Right lobe of liver (tissue), 6 donors: ENCODE measurements around the gene HS3ST3B1. TPM values are rescaled to one million over a fixed set of nuclear protein-coding genes. Genes with fewer than 3 reads are reported as not detected.

ENCODE experiments used
- ATAC-seq, 4 donors: fragments of 200-7000 bp; cut with Tn5 transposase; one replicate each; pipeline ENCODE4 v1.9.1; 2020; ENCODE audit warnings: mild to moderate bottlenecking in 4 of 4, moderate library complexity in 4 of 4
- DNase-seq, 3 donors: peaks; one replicate each; pipeline ENCODE4 v3.0.0-alpha.2; 2020
- H3K27ac ChIP-seq, 3 donors: fragments of 200-600 bp; one replicate each; pipeline ENCODE4 v1.8.0; 2022
- H3K27me3 ChIP-seq, 2 donors: fragments of 200-600 bp; one replicate each; pipeline ENCODE4 v1.8.0; 2022
- H3K36me3 ChIP-seq, 4 donors: fragments of 200-600 bp; sonication (generic) in 1 of 4; one replicate each; pipeline versions ENCODE4 v1.5.1 to v1.8.0; 2017 to 2022; ENCODE audit warnings: control low read depth in 1 of 4
- H3K4me1 ChIP-seq, 4 donors: fragments of 200-600 bp; sonication (generic) in 1 of 4; one replicate each; pipeline versions ENCODE4 v1.5.1 to v1.8.0; 2017 to 2022; ENCODE audit warnings: control low read depth in 1 of 4
- H3K4me3 ChIP-seq, 3 donors: fragments of 200-600 bp; one replicate each; pipeline ENCODE4 v1.8.0; 2022
- H3K9me3 ChIP-seq, 4 donors: fragments of 200-600 bp; sonication (generic) in 1 of 4; one replicate each; pipeline versions ENCODE4 v1.5.1 to v1.8.0; 2017 to 2022; ENCODE audit warnings: control low read depth in 1 of 4
- POLR2A ChIP-seq: fragments of 450-650 bp; IDR thresholded peaks from one replicate; pipeline ENCODE4 v1.6.1; 2017; ENCODE audit warnings: antibody characterized with exemption, mild to moderate bottlenecking
- WGBS: methylation state at CpG from one replicate; pipeline ENCODE4 v1.1.6; 2018; ENCODE audit warnings: low coverage, low lambda C conversion rate; ENCODE audit not compliant: insufficient coverage; ENCODE audit errors: missing lambda C conversion rate; 5-methylcytosine and 5-hydroxymethylcytosine counted together
- intact Hi-C, 2 donors: fragments of 100-400 bp; cut with DNase I; formaldehyde crosslinking; loops; one replicate each; pipeline versions ENCODE4 v1.11.2 to v1.14.1; 2022
- total RNA-seq, 6 experiments: library from RNA; depleted of rRNA in 2 of 6; stranded (reverse); fragments of >200 nt in 2 of 6; fragmentation: NEBNext Ultra II Directional in 3 of 6; extraction: Animal tissue kit (Norgen Biotek cat#: 25700) in 3 of 6; gene quantifications; one replicate each; pipeline versions ENCODE4 v1.1.0 to v1.2.4, GENCODE V29; 2016 to 2023
- TF ChIP-seq, protein P1 (sequence below), 4 donors: fragments of 200-600 bp in 3 of 4; fragments of 450-650 bp in 1 of 4; IDR thresholded peaks; one replicate each; pipeline versions ENCODE4 v1.5.1 to v1.8.0; 2016 to 2022; ENCODE audit warnings: antibody characterized with exemption in 4 of 4, mild to moderate bottlenecking in 2 of 4
- donor health status: DM: no; HTN: yes; CAD: no.
- donor health status: DM: no; HTN: no; CAD: no.
- donor health status: DM: no; HTN: no; CAD: no.
- donor health status: DM: no; HTN: yes; CAD: no.
- donor health status: DM: no; HTN: yes; CAD: no.

HS3ST3B1 gene
- total RNA-seq, 6 experiments from 2014 or later, result 22.5 to 36.6 (median 28.2) TPM

DNA sequence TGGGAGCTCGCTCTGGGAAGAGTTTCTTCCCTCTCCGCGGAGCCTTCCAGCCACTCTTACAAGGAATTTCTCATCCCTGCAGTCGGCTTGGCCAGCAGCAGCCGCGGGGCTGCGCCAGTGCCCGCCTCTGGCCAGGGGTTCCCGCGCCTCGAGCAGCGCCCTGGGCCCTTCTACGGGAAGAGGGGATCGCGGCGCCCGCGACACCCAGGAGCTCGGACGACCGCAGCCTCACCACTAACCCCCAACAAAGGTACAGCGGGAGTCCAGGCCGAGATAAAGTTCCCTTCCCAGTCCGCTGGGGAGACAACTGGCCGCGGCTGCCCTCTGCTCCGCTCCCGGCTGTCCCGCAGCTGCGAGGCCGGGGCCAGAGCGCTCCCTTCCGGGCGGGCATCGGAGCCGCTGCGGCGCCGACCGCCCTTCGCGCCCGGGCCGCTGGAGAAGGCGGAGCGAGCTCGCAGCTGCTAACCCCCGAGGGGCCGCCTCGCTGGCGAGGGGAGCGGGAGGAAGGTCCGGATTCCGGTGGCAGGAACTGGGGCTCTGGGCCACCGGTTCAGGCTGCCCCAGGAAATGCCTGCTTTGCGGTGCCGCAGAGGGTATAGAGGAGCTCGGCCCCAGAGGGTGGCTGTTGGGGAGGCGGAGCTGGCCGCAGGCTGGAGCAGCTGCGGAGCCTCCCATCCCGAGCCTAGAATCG, 3.6 kb upstream of the HS3ST3B1 start:
- ATAC-seq (peak; percentile 34 to 54 (median 46)), DNase-seq (peak; percentile 70 to 75 (median 72))
- Histone ChIP-seq H3K36me3 (no peaks in the 10 kb centered on the region), H3K9me3 (no peaks in the 10 kb centered on the region), H3K27ac (peak overlapping the region; percentile 48 to 77 (median 61)), H3K4me3 (peak overlapping the region; percentile 46 to 57 (median 56)), H3K4me1 (peaks cover 0 to 4% (median 0%) of the 10 kb centered on the region in 4 donors), H3K27me3 (no peaks in the 10 kb centered on the region)
- 4% methylated on average over 26 of the region's 63 CpGs for WGBS
- intact Hi-C loops, result loop anchor here in 1 of 2 donors (10.0 kb wide), 1 partner anchor 93 kb away; no protein-coding TSS in a partner anchor
- TF ChIP-seq POLR2A, result peak; percentile 45
- TF ChIP-seq, protein P1, sequence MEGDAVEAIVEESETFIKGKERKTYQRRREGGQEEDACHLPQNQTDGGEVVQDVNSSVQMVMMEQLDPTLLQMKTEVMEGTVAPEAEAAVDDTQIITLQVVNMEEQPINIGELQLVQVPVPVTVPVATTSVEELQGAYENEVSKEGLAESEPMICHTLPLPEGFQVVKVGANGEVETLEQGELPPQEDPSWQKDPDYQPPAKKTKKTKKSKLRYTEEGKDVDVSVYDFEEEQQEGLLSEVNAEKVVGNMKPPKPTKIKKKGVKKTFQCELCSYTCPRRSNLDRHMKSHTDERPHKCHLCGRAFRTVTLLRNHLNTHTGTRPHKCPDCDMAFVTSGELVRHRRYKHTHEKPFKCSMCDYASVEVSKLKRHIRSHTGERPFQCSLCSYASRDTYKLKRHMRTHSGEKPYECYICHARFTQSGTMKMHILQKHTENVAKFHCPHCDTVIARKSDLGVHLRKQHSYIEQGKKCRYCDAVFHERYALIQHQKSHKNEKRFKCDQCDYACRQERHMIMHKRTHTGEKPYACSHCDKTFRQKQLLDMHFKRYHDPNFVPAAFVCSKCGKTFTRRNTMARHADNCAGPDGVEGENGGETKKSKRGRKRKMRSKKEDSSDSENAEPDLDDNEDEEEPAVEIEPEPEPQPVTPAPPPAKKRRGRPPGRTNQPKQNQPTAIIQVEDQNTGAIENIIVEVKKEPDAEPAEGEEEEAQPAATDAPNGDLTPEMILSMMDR (IDR thresholded peaks at IDR 0.05), result peak; percentile 33 to 60 (median 43)

DNA sequence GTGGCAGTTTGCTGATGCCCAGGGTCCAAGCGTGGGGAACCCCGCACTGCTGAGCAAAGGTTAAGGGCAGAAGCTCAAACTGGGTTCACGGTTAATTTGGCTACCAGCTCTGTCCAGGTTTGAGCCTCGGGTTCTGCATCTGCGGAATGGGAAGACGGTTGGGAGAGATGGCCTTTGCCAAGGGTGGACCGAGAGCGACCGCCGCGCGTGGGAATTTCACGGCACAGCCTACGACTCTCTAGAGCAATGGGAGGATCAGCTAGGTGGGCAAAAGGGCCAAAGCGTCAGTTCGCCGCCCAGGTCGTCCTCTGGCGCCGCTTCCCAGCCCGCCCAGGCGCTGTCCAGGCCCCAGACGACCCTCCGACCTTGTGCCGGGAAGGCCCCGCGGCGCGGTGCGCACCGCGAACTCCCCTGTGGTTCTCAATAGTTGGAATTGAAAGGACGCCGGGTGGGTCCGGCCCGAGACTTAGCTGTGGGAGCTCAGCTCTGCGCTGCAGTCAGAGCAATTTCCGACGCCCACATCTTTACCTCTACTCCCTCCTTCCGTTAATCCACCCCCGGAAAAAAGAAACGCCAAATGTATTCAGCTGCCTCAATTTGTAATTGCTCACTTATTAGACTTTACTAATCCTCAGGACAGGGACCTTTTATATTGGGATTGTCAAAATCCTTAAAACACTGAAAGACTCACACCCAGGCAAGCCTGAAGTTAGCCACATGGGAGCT, 2.5 kb upstream of the HS3ST3B1 start:
- ATAC-seq (no peak), DNase-seq (peak in 2 of 3 donors; percentile 31 to 52)
- Histone ChIP-seq H3K27ac (peak overlapping the region in 1 of 3 donors; percentile 77), H3K4me3 (no peak overlapping the region), H3K4me1 (peaks cover 0 to 4% (median 0%) of the 10 kb centered on the region in 4 donors), H3K36me3 (no peaks in the 10 kb centered on the region), H3K9me3 (no peaks in the 10 kb centered on the region), H3K27me3 (no peaks in the 10 kb centered on the region)
- TF ChIP-seq POLR2A, result no peak
- TF ChIP-seq, protein P1 (IDR thresholded peaks at IDR 0.05), result no peak
- 76% methylated on average over 16 of the region's 42 CpGs for WGBS
- intact Hi-C loops, result loop anchor here in 1 of 2 donors (10.0 kb wide), 1 partner anchor 94 kb away; no protein-coding TSS in a partner anchor

DNA sequence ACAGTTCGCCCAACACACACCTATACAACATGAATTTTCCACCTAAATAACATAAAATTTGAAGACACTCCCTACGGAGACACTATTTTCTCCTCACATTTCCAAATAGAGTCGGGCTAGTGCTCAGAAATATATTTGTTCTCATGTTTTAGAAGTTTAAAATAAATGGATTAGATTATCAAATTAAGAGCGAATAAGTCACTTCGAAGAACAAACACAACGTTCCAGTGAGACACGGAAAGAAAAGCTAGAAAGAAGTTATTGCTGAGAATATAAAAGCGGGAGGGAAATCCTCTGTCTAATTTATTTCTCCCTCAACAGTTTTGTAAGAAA, 2.0 kb upstream of the HS3ST3B1 start:
- Histone ChIP-seq H3K4me1 (peaks cover 0 to 4% (median 0%) of the 10 kb centered on the region in 4 donors), H3K9me3 (no peaks in the 10 kb centered on the region), H3K4me3 (peak overlapping the region; percentile 41 to 54 (median 46)), H3K27me3 (no peaks in the 10 kb centered on the region), H3K27ac (peak overlapping the region; percentile 69 to 93 (median 77)), H3K36me3 (no peaks in the 10 kb centered on the region)
- DNase-seq (no peak), ATAC-seq (no peak)
- intact Hi-C loops, result loop anchor here in 1 of 2 donors (10.0 kb wide), 1 partner anchor 94 kb away; no protein-coding TSS in a partner anchor
- TF ChIP-seq, protein P1 (IDR thresholded peaks at IDR 0.05), result no peak
- WGBS, result 58% methylated on average over 8 of the region's 8 CpGs

DNA sequence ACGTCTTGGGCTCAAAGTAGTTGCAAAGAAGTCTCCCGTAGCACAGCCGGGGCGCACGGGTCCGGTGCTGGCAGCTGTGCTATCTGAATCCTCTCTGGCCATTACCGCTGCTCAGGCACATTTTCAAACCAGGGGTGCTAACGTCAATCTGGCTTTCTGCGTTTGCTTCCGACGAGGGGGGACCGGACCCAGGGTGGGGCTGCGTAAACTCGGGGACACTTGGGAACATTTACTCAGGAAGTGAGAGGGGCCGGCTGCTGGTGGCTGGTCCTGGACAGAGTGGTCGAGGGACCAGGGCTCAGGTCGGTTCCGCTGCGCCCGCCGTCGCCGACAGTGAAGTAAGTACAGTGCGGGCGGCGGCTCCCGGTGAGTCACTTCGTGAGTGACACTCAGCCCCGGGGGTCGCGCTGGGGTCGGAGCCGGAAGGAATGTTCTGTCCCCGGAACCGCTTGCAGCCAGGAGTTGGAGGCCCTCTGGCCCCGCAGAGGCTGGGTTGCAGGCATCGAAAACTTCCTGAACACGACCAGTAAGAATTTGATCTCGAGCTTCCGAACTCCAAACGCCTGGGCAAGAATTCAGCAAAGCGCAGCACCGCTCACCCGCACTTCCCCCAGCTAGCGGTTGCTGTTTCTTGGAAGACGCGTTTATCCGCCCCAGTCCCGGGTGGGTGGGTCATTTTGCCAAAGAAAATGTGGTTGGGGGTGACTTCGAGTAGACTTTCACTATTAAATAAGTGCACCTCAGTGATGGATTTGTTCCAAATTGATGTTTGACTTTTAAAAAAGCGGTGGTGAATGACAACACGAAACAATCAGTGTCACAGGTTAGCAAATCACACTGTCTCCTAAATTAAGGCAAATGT, 1.4 kb upstream of the HS3ST3B1 start:
- TF ChIP-seq, protein P1 (IDR thresholded peaks at IDR 0.05), result no peak
- peak; percentile 26 for TF ChIP-seq POLR2A
- H3K4me3 ChIP-seq, result peak overlapping the region; percentile 41 to 54 (median 46)
- DNase-seq, result peak; percentile 68 to 78 (median 71)
- peak overlapping the region; percentile 69 to 93 (median 77) for H3K27ac ChIP-seq
- H3K9me3 ChIP-seq, result no peaks in the 10 kb centered on the region
- WGBS, result under 1% methylated on average over 34 of the region's 52 CpGs
- no peaks in the 10 kb centered on the region for H3K27me3 ChIP-seq
- peaks cover 0 to 5% (median 0%) of the 10 kb centered on the region in 4 donors for H3K4me1 ChIP-seq
- ATAC-seq, result peak in 2 of 4 donors; percentile 1 to 2
- intact Hi-C loops, result loop anchor here in 1 of 2 donors (10.0 kb wide), 1 partner anchor 95 kb away; no protein-coding TSS in a partner anchor
- H3K36me3 ChIP-seq, result no peaks in the 10 kb centered on the region
